Thoracic aorta (tissue), 2 donors: ENCODE measurements around the gene IQCE. TPM values are rescaled to one million over a fixed set of nuclear protein-coding genes. Genes with fewer than 3 reads are reported as not detected.

Experiments
- ATAC-seq: fragments of 150-250 bp; one replicate; pipeline ENCODE4 v1.8.0; 2017; ENCODE audit warnings: low read depth; ENCODE audit not compliant: insufficient number of reproducible peaks, low FRiP score
- DNase-seq: peaks from one replicate; pipeline ENCODE4 v3.0.0-alpha.2; 2020; ENCODE audit warnings: low spot score
- H3K27ac ChIP-seq, 2 donors: fragments of 200-600 bp; sonication (generic); 1 replicate in 1 of 2; 2 replicates in 1 of 2; pipeline ENCODE4 v1.5.1; 2016; ENCODE audit warnings: mild to moderate bottlenecking in 2 of 2, moderate library complexity in 2 of 2
- H3K27me3 ChIP-seq: fragments of 200-600 bp; sonication (generic); replicated peaks from 2 replicates; pipeline ENCODE4 v1.6.0; 2016; ENCODE audit warnings: mild to moderate bottlenecking; ENCODE audit not compliant: insufficient read depth
- H3K36me3 ChIP-seq: fragments of 200-600 bp; sonication (generic); one replicate; pipeline ENCODE4 v1.5.1; 2016
- H3K4me1 ChIP-seq, 2 donors: fragments of 200-600 bp; sonication (generic); 1 replicate in 1 of 2; 2 replicates in 1 of 2; pipeline versions ENCODE4 v1.5.1 to v1.6.0; 2016; ENCODE audit warnings: low read depth in 2 of 2, mild to moderate bottlenecking in 1 of 2; ENCODE audit not compliant: control insufficient read depth in 1 of 2
- H3K4me3 ChIP-seq: fragments of 200-600 bp; sonication (generic); 2 replicates; pipeline ENCODE4 v1.5.1; 2016; ENCODE audit warnings: mild to moderate bottlenecking
- H3K9me3 ChIP-seq: fragments of 200-600 bp; sonication (generic); 2 replicates; pipeline ENCODE4 v1.5.1; 2016
- total RNA-seq, 2 donors: library from RNA; depleted of rRNA; stranded (reverse); fragments of >200 nt; gene quantifications; one replicate each; pipeline versions ENCODE4 v1.1.0 to v1.2.3, GENCODE V29; 2016
- TF ChIP-seq, protein P1 (sequence below): fragments of 200-600 bp; sonication (generic); IDR thresholded peaks from one replicate; pipeline ENCODE4 v1.5.1; 2019; ENCODE audit warnings: antibody characterized with exemption

Gene IQCE
- total RNA-seq, 2 donors from 2014 or later = 10.6 to 40.1 TPM

DNA sequence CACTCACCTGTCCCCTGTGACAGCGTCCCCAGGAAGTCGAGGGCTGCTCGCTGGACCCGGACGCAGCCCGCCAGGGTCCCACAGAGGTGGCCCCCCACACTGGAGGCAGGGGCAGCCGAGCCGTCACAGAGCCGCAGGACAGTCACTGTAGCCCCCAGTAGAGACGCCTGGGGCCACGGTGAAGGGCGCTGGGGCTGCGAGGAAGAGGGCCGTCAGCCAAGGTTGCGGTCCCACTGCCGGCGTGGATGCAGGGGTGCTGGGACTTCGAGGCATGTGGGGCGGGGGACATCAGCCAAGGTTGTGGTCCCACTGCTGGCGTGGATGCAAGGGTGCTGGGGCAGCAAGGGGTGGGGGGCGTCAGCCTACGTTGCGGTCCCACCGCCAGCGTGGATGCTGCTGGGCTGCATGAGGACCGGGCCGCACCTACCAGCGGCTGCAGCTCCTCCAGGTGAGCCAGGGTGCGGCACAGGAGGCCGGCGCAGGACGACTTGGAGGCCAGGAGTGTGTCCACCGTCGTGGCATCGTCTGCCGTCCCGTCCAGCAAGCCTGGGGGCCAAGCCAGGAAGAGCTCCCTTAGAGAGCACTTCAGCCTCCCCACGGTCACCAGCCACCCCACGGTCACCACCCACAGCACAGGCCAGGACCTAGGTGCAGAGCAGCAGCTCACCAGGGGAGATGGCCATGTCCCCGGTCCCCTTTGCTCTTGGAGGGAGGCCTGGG is 17.3 kb upstream of the IQCE start:
- peaks cover 43% of the 10 kb centered on the region for H3K36me3 ChIP-seq

DNA sequence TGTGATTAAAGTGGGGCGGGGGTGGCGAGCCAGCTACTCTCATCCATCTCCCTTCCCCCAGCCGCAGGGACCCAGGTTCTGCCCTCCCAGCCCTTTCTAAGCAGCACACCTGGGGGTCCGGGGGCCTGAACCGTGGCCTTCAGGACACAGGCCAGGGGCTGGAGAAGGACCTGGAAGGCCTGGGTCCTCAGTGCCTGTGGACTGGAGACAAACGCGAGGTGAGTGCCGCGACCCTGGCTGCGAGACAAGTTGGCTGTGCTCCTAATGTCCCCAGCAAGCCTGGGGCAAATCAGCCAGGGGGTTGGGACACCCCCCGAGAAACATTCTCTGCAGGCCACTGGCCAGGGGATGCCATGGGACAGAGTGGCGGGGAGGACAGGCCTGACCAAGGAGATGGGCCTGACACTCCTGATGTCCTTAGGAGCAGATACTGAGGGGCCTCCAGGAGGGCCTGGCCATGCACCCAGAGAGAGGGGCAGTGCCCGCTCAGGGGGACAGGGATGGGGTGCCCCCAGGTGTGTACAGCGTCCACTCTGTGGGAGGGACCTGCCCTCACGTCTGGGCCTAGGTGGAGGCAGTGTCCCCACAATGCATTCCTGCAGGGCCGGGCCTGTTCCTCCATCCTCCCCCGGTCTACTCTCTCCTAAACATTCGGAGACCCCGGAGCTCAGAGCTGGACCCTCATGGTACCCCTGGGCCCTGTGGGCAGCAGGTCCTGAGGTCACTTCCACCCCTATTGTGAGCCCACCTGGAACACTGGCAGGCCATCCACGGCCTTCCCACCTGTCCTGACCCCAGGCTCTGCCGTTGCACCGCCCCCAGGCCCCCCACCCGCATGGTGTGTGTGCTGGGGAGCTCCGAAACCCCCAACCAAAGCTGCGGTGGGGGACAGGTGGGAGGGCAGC is 16.5 kb upstream of the IQCE start:
- no peak for DNase-seq
- H3K4me1 ChIP-seq = no peaks in the 10 kb centered on the region
- H3K27me3 ChIP-seq = no peaks in the 10 kb centered on the region
- H3K4me3 ChIP-seq = no peak overlapping the region
- peaks cover 49% of the 10 kb centered on the region for H3K36me3 ChIP-seq
- TF ChIP-seq, protein P1, sequence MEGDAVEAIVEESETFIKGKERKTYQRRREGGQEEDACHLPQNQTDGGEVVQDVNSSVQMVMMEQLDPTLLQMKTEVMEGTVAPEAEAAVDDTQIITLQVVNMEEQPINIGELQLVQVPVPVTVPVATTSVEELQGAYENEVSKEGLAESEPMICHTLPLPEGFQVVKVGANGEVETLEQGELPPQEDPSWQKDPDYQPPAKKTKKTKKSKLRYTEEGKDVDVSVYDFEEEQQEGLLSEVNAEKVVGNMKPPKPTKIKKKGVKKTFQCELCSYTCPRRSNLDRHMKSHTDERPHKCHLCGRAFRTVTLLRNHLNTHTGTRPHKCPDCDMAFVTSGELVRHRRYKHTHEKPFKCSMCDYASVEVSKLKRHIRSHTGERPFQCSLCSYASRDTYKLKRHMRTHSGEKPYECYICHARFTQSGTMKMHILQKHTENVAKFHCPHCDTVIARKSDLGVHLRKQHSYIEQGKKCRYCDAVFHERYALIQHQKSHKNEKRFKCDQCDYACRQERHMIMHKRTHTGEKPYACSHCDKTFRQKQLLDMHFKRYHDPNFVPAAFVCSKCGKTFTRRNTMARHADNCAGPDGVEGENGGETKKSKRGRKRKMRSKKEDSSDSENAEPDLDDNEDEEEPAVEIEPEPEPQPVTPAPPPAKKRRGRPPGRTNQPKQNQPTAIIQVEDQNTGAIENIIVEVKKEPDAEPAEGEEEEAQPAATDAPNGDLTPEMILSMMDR = no peak
- no peak overlapping the region for H3K27ac ChIP-seq
- no peaks in the 10 kb centered on the region for H3K9me3 ChIP-seq
- no peak for ATAC-seq

More for the DNA sequence above, 17.3 kb upstream of the IQCE start:
- DNase-seq (no peak), ATAC-seq (no peak)
- H3K9me3 ChIP-seq = no peaks in the 10 kb centered on the region
- TF ChIP-seq, protein P1 = no peak
- no peak overlapping the region for H3K27ac ChIP-seq
- no peak overlapping the region for H3K4me3 ChIP-seq
- H3K27me3 ChIP-seq = no peaks in the 10 kb centered on the region
- no peaks in the 10 kb centered on the region for H3K4me1 ChIP-seq

DNA sequence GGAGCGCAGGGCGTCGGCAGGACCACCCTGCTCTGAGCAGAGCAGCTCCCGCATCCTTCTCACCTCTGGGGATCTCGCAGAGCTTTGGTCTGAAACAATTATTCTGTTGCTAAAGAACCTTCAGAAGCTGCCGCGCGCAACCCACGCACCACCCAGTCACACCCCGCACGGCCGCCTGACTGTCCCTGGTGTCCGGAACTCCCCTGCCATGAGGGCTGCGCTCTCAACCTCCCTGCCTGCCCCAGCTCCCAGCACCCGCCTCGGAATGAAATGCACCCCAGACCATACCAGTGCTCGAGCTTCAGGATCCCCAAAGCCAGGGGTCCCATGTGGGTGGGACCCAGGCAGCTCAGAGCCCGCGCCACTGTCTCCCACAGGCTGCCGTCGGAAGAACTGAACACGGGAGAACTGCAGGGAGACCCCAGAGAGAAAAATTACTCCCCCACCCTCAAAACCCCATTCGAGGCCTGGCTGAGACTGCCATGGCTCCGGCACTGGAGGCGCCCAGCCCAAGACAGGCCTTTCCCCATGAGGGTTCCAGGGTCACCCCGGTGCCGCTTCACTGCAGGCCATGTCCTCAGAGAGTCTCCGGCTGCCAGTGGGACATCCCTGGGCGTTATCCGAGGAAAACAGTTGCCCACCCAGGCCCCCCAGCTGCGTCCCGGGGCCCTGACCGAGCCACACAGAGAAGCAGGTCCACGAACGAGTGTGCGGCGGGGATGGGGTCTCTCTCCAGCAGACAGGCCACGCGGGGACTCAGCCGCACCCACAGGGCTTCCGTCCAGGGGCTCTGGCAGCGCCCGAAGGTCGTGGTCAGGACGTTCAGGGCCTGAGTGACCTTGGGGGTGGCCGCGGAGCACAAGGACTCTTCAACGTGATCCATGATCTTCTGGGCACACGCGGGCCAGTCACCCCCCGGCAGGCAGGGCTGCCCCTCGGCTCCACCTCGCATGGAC is 15.6 kb upstream of the IQCE start:
- H3K4me3 ChIP-seq = no peak overlapping the region
- H3K4me1 ChIP-seq = no peaks in the 10 kb centered on the region
- H3K36me3 ChIP-seq = peaks cover 58% of the 10 kb centered on the region
- H3K9me3 ChIP-seq = no peaks in the 10 kb centered on the region
- H3K27me3 ChIP-seq = no peaks in the 10 kb centered on the region
- ATAC-seq (no peak), DNase-seq (no peak)
- TF ChIP-seq, protein P1 = no peak
- H3K27ac ChIP-seq = no peak overlapping the region

DNA sequence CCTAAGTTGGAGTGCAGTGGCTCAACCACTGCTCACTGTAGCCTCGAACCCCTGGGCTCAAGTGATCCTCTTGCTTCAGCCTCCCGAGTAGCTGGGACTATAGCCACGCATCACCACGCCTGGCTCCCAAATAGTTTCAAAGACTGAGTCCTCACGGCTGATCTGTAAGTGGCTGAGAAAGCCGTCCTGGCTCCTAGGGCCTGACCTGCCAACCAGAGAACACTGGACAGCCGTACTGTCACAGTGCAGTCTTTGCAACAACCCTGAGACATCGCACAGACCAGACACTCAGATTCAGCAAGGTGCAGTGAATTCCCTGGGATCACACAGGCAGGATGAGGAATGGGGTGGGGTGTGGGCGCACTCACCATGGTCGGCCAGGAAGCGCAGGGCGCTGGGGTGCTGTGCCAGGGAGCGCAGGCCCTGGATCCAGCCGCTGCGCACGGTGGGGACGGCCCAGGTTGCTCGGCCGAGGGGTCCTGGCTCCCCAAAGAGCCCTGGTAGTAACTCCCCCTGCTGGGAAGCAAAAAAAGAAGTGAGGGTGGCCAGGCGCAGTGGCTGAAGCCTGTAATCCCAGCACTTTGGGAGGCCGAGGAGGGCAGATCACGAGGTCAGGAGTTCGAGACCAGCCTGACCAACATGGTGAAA is 14.1 kb upstream of the IQCE start:
- Histone ChIP-seq H3K27me3 (no peaks in the 10 kb centered on the region), H3K9me3 (no peaks in the 10 kb centered on the region), H3K4me1 (no peaks in the 10 kb centered on the region), H3K36me3 (peaks cover 63% of the 10 kb centered on the region), H3K4me3 (no peak overlapping the region), H3K27ac (no peak overlapping the region)
- DNase-seq (no peak), ATAC-seq (no peak)
- TF ChIP-seq, protein P1 = no peak
